Measurements from ENCODE around the gene CCND1. TPM values are rescaled to one million over a fixed set of nuclear protein-coding genes. Genes with fewer than 3 reads are reported as not detected.

CCND1 gene
- total RNA-seq, 1 experiment from 2014 or later, result 331 TPM

GRCh38 chr11:69670158-69670845 is 29.3 kb downstream of the CCND1 start:
- peak; percentile 99 for TF ChIP-seq CTCF (IDR thresholded peaks at IDR 0.05; ENCODE audit: insufficient read depth in 1 of 2, low read depth in 1 of 2, low read length in 1 of 2, severe bottlenecking in 1 of 2, unreplicated experiment in 1 of 2)
- BruUV-seq (replicated peaks), result no TSS peak
- H3K4me3 Mint-ChIP-seq (ENCODE audit: unreplicated experiment), result no peak overlapping the region
- H3K9me3 Mint-ChIP-seq (ENCODE audit: unreplicated experiment), result no peaks in the 10 kb centered on the region
- DNase-seq, result peak; percentile 89 to 93
- peaks cover 98% of the 10 kb centered on the region for H3K36me3 Mint-ChIP-seq (ENCODE audit: insufficient read depth, unreplicated experiment)
- intact Hi-C loops (cut with micrococcal nuclease; ENCODE audit: unreplicated experiment), result loop anchor here (1.0 kb wide), 2 partner anchors 12 to 569 kb away; no protein-coding TSS in a partner anchor
- ChIA-PET CTCF (interaction anchor here (0.6 to 4.7 kb wide), 14 partner anchors 8 to 569 kb away, joined by 3 to 44 read pairs (median 4); no protein-coding TSS in a partner anchor), POLR2A (no interaction called here)
- Histone ChIP-seq H3K4me1 (peaks cover 15% of the 10 kb centered on the region), H3K9me3 (no peaks in the 10 kb centered on the region), H3K27me3 (replicated peaks; ENCODE audit: control insufficient read depth, insufficient read depth, low read length) (no peaks in the 10 kb centered on the region), H3K4me3 (ENCODE audit: low read depth, low read length) (no peak overlapping the region), H3K36me3 (ENCODE audit: control insufficient read depth, insufficient read depth, low read length) (peaks cover 10% of the 10 kb centered on the region)
- H3K27ac Mint-ChIP-seq (ENCODE audit: unreplicated experiment), result peak overlapping the region; percentile 34
- H3K4me1 Mint-ChIP-seq (ENCODE audit: low read depth, unreplicated experiment), result peaks cover 17% of the 10 kb centered on the region
- H3K27me3 Mint-ChIP-seq (ENCODE audit: insufficient read depth, unreplicated experiment), result peaks cover under 1% of the 10 kb centered on the region

- intact Hi-C loops (cut with micrococcal nuclease; ENCODE audit: unreplicated experiment), result no loop called here
- H3K4me1 ChIP-seq, result peaks cover 15% of the 10 kb centered on the region
- H3K9me3 Mint-ChIP-seq (ENCODE audit: unreplicated experiment), result no peaks in the 10 kb centered on the region
- no peak overlapping the region for H3K4me3 ChIP-seq (ENCODE audit: low read depth, low read length)
- H3K27ac Mint-ChIP-seq (ENCODE audit: unreplicated experiment), result no peak overlapping the region
- no TSS peak for BruUV-seq (replicated peaks)
- ChIA-PET CTCF (interaction anchor here (0.5 to 4.7 kb wide), 3 partner anchors 14 to 540 kb away, joined by 6 to 44 read pairs (median 8); no protein-coding TSS in a partner anchor), POLR2A (no interaction called here)
- H3K4me3 Mint-ChIP-seq (ENCODE audit: unreplicated experiment), result no peak overlapping the region
- DNase-seq, result no peak
- peaks cover 17% of the 10 kb centered on the region for H3K4me1 Mint-ChIP-seq (ENCODE audit: low read depth, unreplicated experiment)
- peaks cover 6% of the 10 kb centered on the region; the same call in 1 of the 2 replicates for H3K36me3 ChIP-seq (ENCODE audit: control insufficient read depth, insufficient read depth, low read length)
- no peak for TF ChIP-seq CTCF (IDR thresholded peaks at IDR 0.05; ENCODE audit: insufficient read depth in 1 of 2, low read depth in 1 of 2, low read length in 1 of 2, severe bottlenecking in 1 of 2, unreplicated experiment in 1 of 2)
- peaks cover 88% of the 10 kb centered on the region for H3K36me3 Mint-ChIP-seq (ENCODE audit: insufficient read depth, unreplicated experiment)
- H3K27me3 ChIP-seq (replicated peaks; ENCODE audit: control insufficient read depth, insufficient read depth, low read length), result no peaks in the 10 kb centered on the region
- peaks cover 3% of the 10 kb centered on the region for H3K27me3 Mint-ChIP-seq (ENCODE audit: insufficient read depth, unreplicated experiment)
- H3K9me3 ChIP-seq, result no peaks in the 10 kb centered on the region
Observed at GRCh38 chr11:69671734-69672465, 30.9 kb downstream of the CCND1 start.

GRCh38 chr11:69674267-69674885 is 33.4 kb downstream of the CCND1 start:
- Mint-ChIP-seq H3K27ac (ENCODE audit: unreplicated experiment) (peak overlapping the region; percentile 99), H3K36me3 (ENCODE audit: insufficient read depth, unreplicated experiment) (peaks cover 64% of the 10 kb centered on the region), H3K9me3 (ENCODE audit: unreplicated experiment) (no peaks in the 10 kb centered on the region), H3K27me3 (ENCODE audit: insufficient read depth, unreplicated experiment) (peaks cover 3% of the 10 kb centered on the region), H3K4me1 (ENCODE audit: low read depth, unreplicated experiment) (peaks cover 8% of the 10 kb centered on the region), H3K4me3 (ENCODE audit: unreplicated experiment) (peak overlapping the region; percentile 100)
- Histone ChIP-seq H3K4me3 (ENCODE audit: low read depth, low read length) (peak overlapping the region; percentile 99), H3K27me3 (replicated peaks; ENCODE audit: control insufficient read depth, insufficient read depth, low read length) (no peaks in the 10 kb centered on the region), H3K4me1 (peaks cover 5% of the 10 kb centered on the region), H3K9me3 (no peaks in the 10 kb centered on the region), H3K36me3 (ENCODE audit: control insufficient read depth, insufficient read depth, low read length) (peaks cover 3% of the 10 kb centered on the region; the same call in 1 of the 2 replicates)
- BruUV-seq (replicated peaks), result TSS peak; percentile 51
- intact Hi-C loops (cut with micrococcal nuclease; ENCODE audit: unreplicated experiment), result no loop called here
- no peak for DNase-seq
- POLR2A ChIA-PET, result interaction anchor here (1.2 to 1.9 kb wide), 4 partner anchors 16 to 292 kb away, joined by 4 to 9 read pairs (median 8); no protein-coding TSS in a partner anchor
- TF ChIP-seq CTCF (IDR thresholded peaks at IDR 0.05; ENCODE audit: insufficient read depth in 1 of 2, low read depth in 1 of 2, low read length in 1 of 2, severe bottlenecking in 1 of 2, unreplicated experiment in 1 of 2), result no peak
- CTCF ChIA-PET, result interaction anchor here (0.9 to 1.9 kb wide), 7 partner anchors 10 to 572 kb away, joined by 3 to 10 read pairs (median 4); no protein-coding TSS in a partner anchor
